SJSA1 (cell line): ENCODE results near the gene LGI4. TPM values are rescaled to one million over a fixed set of nuclear protein-coding genes. Genes with fewer than 3 reads are reported as not detected.

Experiments used
- DNase-seq, 2 experiments: peaks; one replicate each; pipeline ENCODE4 v3.0.0-alpha.2; 2015 to 2020; ENCODE audit warnings: low spot score in 2 of 2, low read depth in 1 of 2
- H3K27ac ChIP-seq: fragments of 250-450 bp; sonication (Bioruptor Pico); 2 replicates; pipeline ENCODE4 v1.5.1; 2020; ENCODE audit warnings: mild to moderate bottlenecking, moderate library complexity
- H3K27me3 ChIP-seq: fragments of 250-450 bp; sonication (Bioruptor Pico); replicated peaks from 2 replicates; pipeline ENCODE4 v1.5.1; 2020; ENCODE audit warnings: mild to moderate bottlenecking, moderate library complexity
- H3K36me3 ChIP-seq: fragments of 250-450 bp; sonication (Bioruptor Pico); 2 replicates; pipeline ENCODE4 v1.5.1; 2020; ENCODE audit warnings: mild to moderate bottlenecking
- H3K4me1 ChIP-seq: fragments of 250-450 bp; sonication (Bioruptor Pico); replicated peaks from 2 replicates; pipeline ENCODE4 v1.6.1; 2021; ENCODE audit warnings: mild to moderate bottlenecking
- H3K4me3 ChIP-seq: fragments of 250-450 bp; sonication (Bioruptor Pico); 2 replicates; pipeline ENCODE4 v1.5.1; 2020; ENCODE audit warnings: mild to moderate bottlenecking
- H3K9me3 ChIP-seq: fragments of 250-450 bp; sonication (Bioruptor Pico); replicated peaks from 2 replicates; pipeline ENCODE4 v1.5.1; 2020; ENCODE audit warnings: mild to moderate bottlenecking
- total RNA-seq: library from RNA; depleted of rRNA; stranded (reverse); fragments of >200 nt; shearing (Covaris generic); gene quantifications from 2 replicates; pipeline ENCODE4 v1.2.3, GENCODE V29; 2014

LGI4 gene
- total RNA-seq, 1 experiment from 2014 or later = not detected

GRCh38 chr19:35143231-35143715 is 8.4 kb upstream of the LGI4 start, which contains the start of gene FXYD7:
TSS of gene FXYD7 (plus strand) at chr19:35143255. CDS start at chr19:35143334, 79 bp downstream.
- Histone ChIP-seq H3K4me1 (no peaks in the 10 kb centered on the region), H3K9me3 (0 out of 2 replicates have a peak, but pooled peaks cover 5% of the 10 kb centered on the region), H3K4me3 (no peak within 1 kb of the TSS), H3K27me3 (peaks cover 23% of the 10 kb centered on the region; the same call in 1 of the 2 replicates), H3K27ac (no peak within 1 kb of the TSS), H3K36me3 (no peaks in the 10 kb centered on the region)
- no peak for DNase-seq

GRCh38 chr19:35142606-35143230 is 7.9 kb upstream of the LGI4 start:
- DNase-seq = no peak
- 0 out of 2 replicates have a peak, but pooled peaks cover 5% of the 10 kb centered on the region for H3K9me3 ChIP-seq
- H3K4me3 ChIP-seq = no peak overlapping the region
- H3K36me3 ChIP-seq = no peaks in the 10 kb centered on the region
- no peak overlapping the region for H3K27ac ChIP-seq
- H3K27me3 ChIP-seq = peaks cover 26% of the 10 kb centered on the region
- no peaks in the 10 kb centered on the region for H3K4me1 ChIP-seq

- H3K27me3 ChIP-seq = peaks cover 33% of the 10 kb centered on the region
- H3K9me3 ChIP-seq = 0 out of 2 replicates have a peak, but pooled peaks cover 5% of the 10 kb centered on the region
- no peaks in the 10 kb centered on the region for H3K36me3 ChIP-seq
- H3K4me1 ChIP-seq = no peaks in the 10 kb centered on the region
- H3K4me3 ChIP-seq = no peak overlapping the region
- DNase-seq = no peak
- no peak overlapping the region for H3K27ac ChIP-seq
These were observed 7.2 kb upstream of the LGI4 start for GRCh38 chr19:35141837-35142605.

- Histone ChIP-seq H3K27ac (no peak overlapping the region), H3K27me3 (peaks cover 36% of the 10 kb centered on the region), H3K4me3 (no peak overlapping the region), H3K36me3 (no peaks in the 10 kb centered on the region), H3K9me3 (0 out of 2 replicates have a peak, but pooled peaks cover 5% of the 10 kb centered on the region), H3K4me1 (no peaks in the 10 kb centered on the region)
- peak; percentile 21 to 86 for DNase-seq
These were observed 6.3 kb upstream of the LGI4 start for GRCh38 chr19:35140962-35141836.

- H3K9me3 ChIP-seq = 0 out of 2 replicates have a peak, but pooled peaks cover 5% of the 10 kb centered on the region
- no peaks in the 10 kb centered on the region for H3K36me3 ChIP-seq
- H3K4me1 ChIP-seq = no peaks in the 10 kb centered on the region
- no peak overlapping the region for H3K4me3 ChIP-seq
- no peak overlapping the region for H3K27ac ChIP-seq
- no peak for DNase-seq
- H3K27me3 ChIP-seq = peaks cover 36% of the 10 kb centered on the region
These were observed 5.5 kb upstream of the LGI4 start for GRCh38 chr19:35140207-35140961.

GRCh38 chr19:35138305-35138892 is 3.5 kb upstream of the LGI4 start, which contains the start of gene FXYD1:
TSS of gene FXYD1 (plus strand) at chr19:35138824. CDS start at chr19:35140080, 1,256 bp downstream.
- Histone ChIP-seq H3K4me3 (no peak within 1 kb of the TSS), H3K27ac (no peak within 1 kb of the TSS), H3K27me3 (peaks cover 28% of the 10 kb centered on the region), H3K9me3 (0 out of 2 replicates have a peak, but pooled peaks cover 5% of the 10 kb centered on the region), H3K4me1 (no peaks in the 10 kb centered on the region), H3K36me3 (no peaks in the 10 kb centered on the region)
- no peak for DNase-seq

GRCh38 chr19:35136977-35137702 is 2.3 kb upstream of the LGI4 start:
- Histone ChIP-seq H3K9me3 (0 out of 2 replicates have a peak, but pooled peaks cover 5% of the 10 kb centered on the region), H3K4me1 (no peaks in the 10 kb centered on the region), H3K27me3 (peaks cover 21% of the 10 kb centered on the region), H3K4me3 (no peak overlapping the region), H3K27ac (no peak overlapping the region), H3K36me3 (no peaks in the 10 kb centered on the region)
- no peak for DNase-seq

GRCh38 chr19:35136231-35136630 is 1.4 kb upstream of the LGI4 start:
- no peak for DNase-seq
- H3K4me1 ChIP-seq = no peaks in the 10 kb centered on the region
- H3K27ac ChIP-seq = no peak overlapping the region
- H3K9me3 ChIP-seq = no peaks in the 10 kb centered on the region
- H3K27me3 ChIP-seq = peaks cover 13% of the 10 kb centered on the region
- no peak overlapping the region for H3K4me3 ChIP-seq
- no peaks in the 10 kb centered on the region for H3K36me3 ChIP-seq

GRCh38 chr19:35135389-35135909 is 590 bp upstream of the LGI4 start:
- DNase-seq = peak; percentile 44 to 68
- H3K4me3 ChIP-seq = no peak overlapping the region
- H3K36me3 ChIP-seq = no peaks in the 10 kb centered on the region

GRCh38 chr19:35133826-35134225 is 1.0 kb downstream of the LGI4 start:
- Histone ChIP-seq H3K36me3 (no peaks in the 10 kb centered on the region), H3K9me3 (no peaks in the 10 kb centered on the region), H3K4me1 (no peaks in the 10 kb centered on the region), H3K27me3 (peaks cover 13% of the 10 kb centered on the region), H3K27ac (no peak overlapping the region), H3K4me3 (no peak overlapping the region)
- DNase-seq = no peak

More at GRCh38 chr19:35135389-35135909, 590 bp upstream of the LGI4 start:
- no peaks in the 10 kb centered on the region for H3K9me3 ChIP-seq
- no peaks in the 10 kb centered on the region for H3K4me1 ChIP-seq
- no peak overlapping the region for H3K27ac ChIP-seq
- peaks cover 13% of the 10 kb centered on the region for H3K27me3 ChIP-seq

GRCh38 chr19:35132254-35132653 is 2.6 kb downstream of the LGI4 start:
- H3K9me3 ChIP-seq = no peaks in the 10 kb centered on the region
- H3K27me3 ChIP-seq = peaks cover 6% of the 10 kb centered on the region; the same call in 1 of the 2 replicates
- no peak for DNase-seq
- no peak overlapping the region for H3K27ac ChIP-seq
- H3K4me1 ChIP-seq = no peaks in the 10 kb centered on the region
- H3K4me3 ChIP-seq = no peak overlapping the region
- H3K36me3 ChIP-seq = no peaks in the 10 kb centered on the region
